Neural cell (in vitro differentiated cells): ENCODE results near the gene TEDC2. TPM values are rescaled to one million over a fixed set of nuclear protein-coding genes. Genes with fewer than 3 reads are reported as not detected.

ENCODE experiments used
- H2AFZ ChIP-seq: fragments of 200-600, 300-800 bp; sonication (generic), shearing (Covaris generic); 2 replicates; pipeline ENCODE4 v1.6.0; 2014; ENCODE audit warnings: low read depth, mild to moderate bottlenecking, antibody characterized with exemption, low read length, moderate library complexity
- H3F3A ChIP-seq: fragments of 200-600 bp; shearing (Covaris generic); 2 replicates; pipeline ENCODE4 v1.6.1; 2016; ENCODE audit warnings: mild to moderate bottlenecking, moderate library complexity, mixed read lengths, antibody characterized with exemption, low read length; ENCODE audit not compliant: insufficient read depth, poor library complexity, severe bottlenecking
- H3K27ac ChIP-seq: fragments of 200-600, 300-800 bp; sonication (generic), shearing (Covaris generic); 2 replicates; pipeline ENCODE4 v1.5.1; 2014; ENCODE audit warnings: mild to moderate bottlenecking, low read length, moderate library complexity
- H3K27me3 ChIP-seq: fragments of 300-800, 200-600 bp; sonication (generic), shearing (Covaris generic); 2 replicates; pipeline ENCODE4 v1.6.0; 2014; ENCODE audit warnings: mild to moderate bottlenecking, low read depth, low read length, moderate library complexity; ENCODE audit not compliant: insufficient read depth
- H3K36me3 ChIP-seq: fragments of 300-800, 200-600 bp; sonication (generic), shearing (Covaris generic); 2 replicates; pipeline ENCODE4 v1.5.1; 2014; ENCODE audit warnings: mild to moderate bottlenecking, antibody characterized with exemption, low read length, moderate library complexity; ENCODE audit not compliant: insufficient read depth
- H3K4me2 ChIP-seq: fragments of 300-800, 200-600 bp; sonication (generic), shearing (Covaris generic); 2 replicates; pipeline ENCODE4 v1.6.0; 2014; ENCODE audit warnings: mild to moderate bottlenecking, low read length
- H3K4me3 ChIP-seq: fragments of 300-800, 200-600 bp; sonication (generic), shearing (Covaris generic); 2 replicates; pipeline ENCODE4 v1.5.1; 2014; ENCODE audit warnings: mild to moderate bottlenecking, low read length, moderate library complexity
- H3K79me2 ChIP-seq: fragments of 200-600 bp; shearing (Covaris generic); replicated peaks from 2 replicates; pipeline ENCODE4 v1.6.0; 2014; ENCODE audit warnings: mild to moderate bottlenecking, low read length, moderate library complexity; ENCODE audit not compliant: insufficient read depth
- H3K9ac ChIP-seq: fragments of 300-800, 200-600 bp; sonication (generic), shearing (Covaris generic); 2 replicates; pipeline ENCODE4 v1.6.1; 2016; ENCODE audit warnings: mild to moderate bottlenecking, low read length, mixed read lengths
- H3K9me2 ChIP-seq: fragments of 200-600 bp; shearing (Covaris generic); 2 replicates; pipeline ENCODE4 v1.6.1; 2016; ENCODE audit warnings: mild to moderate bottlenecking, low read length, mixed read lengths; ENCODE audit not compliant: insufficient read depth
- H3K9me3 ChIP-seq: fragments of 200-600, 300-800 bp; sonication (generic), shearing (Covaris generic); 2 replicates; pipeline ENCODE4 v1.6.1; 2016; ENCODE audit warnings: mild to moderate bottlenecking, mixed run types, low read length, moderate library complexity, mixed read lengths
- H4K20me1 ChIP-seq: fragments of 200-600 bp; shearing (Covaris generic); 2 replicates; pipeline ENCODE4 v1.6.1; 2016; ENCODE audit warnings: mild to moderate bottlenecking, mixed run types; ENCODE audit not compliant: insufficient read depth
- EP300 ChIP-seq: fragments of 450-650 bp; conservative IDR thresholded peaks from 2 replicates; pipeline ENCODE4 v1.6.1; 2014; ENCODE audit warnings: antibody characterized with exemption, mild to moderate bottlenecking, moderate library complexity; ENCODE audit not compliant: poor library complexity, severe bottlenecking
- EZH2 ChIP-seq: fragments of 200-600, 300-800 bp; shearing (Covaris generic), sonication (generic); IDR thresholded peaks from 2 replicates; pipeline ENCODE4 v1.6.1; 2014; ENCODE audit warnings: antibody characterized with exemption, low read length, borderline replicate concordance, mild to moderate bottlenecking; ENCODE audit not compliant: insufficient read depth, poor library complexity, severe bottlenecking
- MXI1 ChIP-seq: fragments of 450-650 bp; conservative IDR thresholded peaks from 2 replicates; pipeline ENCODE4 v1.6.1; 2014; ENCODE audit warnings: antibody characterized with exemption, mild to moderate bottlenecking; ENCODE audit not compliant: poor library complexity, severe bottlenecking
- POLR2AphosphoS5 ChIP-seq: IDR thresholded peaks from 2 replicates; pipeline ENCODE4 v1.6.1; 2012
- RAD21 ChIP-seq: fragments of 450-650 bp; conservative IDR thresholded peaks from 2 replicates; pipeline ENCODE4 v1.6.1; 2014; ENCODE audit warnings: antibody characterized with exemption, mild to moderate bottlenecking, moderate library complexity
- REST ChIP-seq: IDR thresholded peaks from 2 replicates; pipeline ENCODE4 v1.6.1; 2012; ENCODE audit warnings: borderline replicate concordance
- SMC3 ChIP-seq: fragments of 450-650 bp; conservative IDR thresholded peaks from 2 replicates; pipeline ENCODE4 v1.6.1; 2014; ENCODE audit warnings: antibody characterized with exemption, mild to moderate bottlenecking, moderate library complexity; ENCODE audit not compliant: poor library complexity
- TAF1 ChIP-seq: IDR thresholded peaks from 2 replicates; pipeline ENCODE4 v1.6.1; 2012; ENCODE audit warnings: low read depth
- polyA plus RNA-seq: library from polyadenylated mRNA; depleted of rRNA; stranded (reverse); fragments of >200 nt; gene quantifications from 2 replicates; pipeline ENCODE4 v1.2.3, GENCODE V29; 2014
- TF ChIP-seq, protein P1 (sequence below): fragments of 450-650 bp; IDR thresholded peaks from 2 replicates; pipeline ENCODE4 v1.5.1; 2014; ENCODE audit warnings: antibody characterized with exemption, mild to moderate bottlenecking, moderate library complexity; ENCODE audit not compliant: poor library complexity, severe bottlenecking

TEDC2 gene
- polyA plus RNA-seq, 1 donor from 2014 or later, result 31.5 TPM

- Histone ChIP-seq H3K4me3 (peak overlapping the region; percentile 66), H3K79me2 (no peaks in the 10 kb centered on the region), H3K4me2 (peak overlapping the region; percentile 70), H3K27me3 (no peaks in the 10 kb centered on the region), H4K20me1 (no peaks in the 10 kb centered on the region), H3K27ac (no peak overlapping the region), H3F3A (no peaks in the 10 kb centered on the region), H3K9ac (peak overlapping the region; percentile 55), H3K9me2 (no peaks in the 10 kb centered on the region), H3K9me3 (no peaks in the 10 kb centered on the region), H2AFZ (no peak overlapping the region), H3K36me3 (no peaks in the 10 kb centered on the region)
- no peak for TF ChIP-seq TAF1
- TF ChIP-seq, protein P1, sequence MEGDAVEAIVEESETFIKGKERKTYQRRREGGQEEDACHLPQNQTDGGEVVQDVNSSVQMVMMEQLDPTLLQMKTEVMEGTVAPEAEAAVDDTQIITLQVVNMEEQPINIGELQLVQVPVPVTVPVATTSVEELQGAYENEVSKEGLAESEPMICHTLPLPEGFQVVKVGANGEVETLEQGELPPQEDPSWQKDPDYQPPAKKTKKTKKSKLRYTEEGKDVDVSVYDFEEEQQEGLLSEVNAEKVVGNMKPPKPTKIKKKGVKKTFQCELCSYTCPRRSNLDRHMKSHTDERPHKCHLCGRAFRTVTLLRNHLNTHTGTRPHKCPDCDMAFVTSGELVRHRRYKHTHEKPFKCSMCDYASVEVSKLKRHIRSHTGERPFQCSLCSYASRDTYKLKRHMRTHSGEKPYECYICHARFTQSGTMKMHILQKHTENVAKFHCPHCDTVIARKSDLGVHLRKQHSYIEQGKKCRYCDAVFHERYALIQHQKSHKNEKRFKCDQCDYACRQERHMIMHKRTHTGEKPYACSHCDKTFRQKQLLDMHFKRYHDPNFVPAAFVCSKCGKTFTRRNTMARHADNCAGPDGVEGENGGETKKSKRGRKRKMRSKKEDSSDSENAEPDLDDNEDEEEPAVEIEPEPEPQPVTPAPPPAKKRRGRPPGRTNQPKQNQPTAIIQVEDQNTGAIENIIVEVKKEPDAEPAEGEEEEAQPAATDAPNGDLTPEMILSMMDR, result no peak
- TF ChIP-seq SMC3, result no peak
- no peak for TF ChIP-seq EZH2
- TF ChIP-seq RAD21, result no peak
- no peak for TF ChIP-seq EP300
- TF ChIP-seq REST, result no peak
- no peak for TF ChIP-seq POLR2AphosphoS5
- TF ChIP-seq MXI1, result no peak
Observed at GRCh38 chr16:2460391-2460713, 443 bp downstream of the TEDC2 start.

DNA sequence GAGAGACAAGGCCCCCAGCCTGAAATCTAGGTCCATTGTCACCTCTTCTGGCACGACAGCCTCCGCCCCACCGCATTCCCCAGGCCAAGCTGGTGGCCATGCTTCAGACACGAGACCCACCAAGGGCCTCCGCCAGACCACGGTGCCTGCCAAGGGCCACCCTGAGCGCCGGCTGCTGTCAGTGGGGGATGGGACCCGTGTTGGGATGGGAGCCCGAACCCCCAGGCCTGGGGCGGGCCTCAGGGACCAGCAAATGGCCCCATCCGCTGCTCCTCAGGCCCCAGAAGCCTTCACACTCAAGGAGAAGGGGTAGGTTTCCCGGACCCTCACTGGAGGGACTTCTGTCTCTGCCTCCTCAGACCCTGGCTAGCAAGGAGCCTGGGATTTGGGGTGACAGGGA, 1.0 kb downstream of the TEDC2 start:
- no peak overlapping the region for H3K27ac ChIP-seq
- no peak overlapping the region for H2AFZ ChIP-seq
- H3K9ac ChIP-seq, result peak overlapping the region; percentile 55
- no peaks in the 10 kb centered on the region for H4K20me1 ChIP-seq
- H3K4me2 ChIP-seq, result peak overlapping the region; percentile 70
- H3K36me3 ChIP-seq, result no peaks in the 10 kb centered on the region
- H3F3A ChIP-seq, result no peaks in the 10 kb centered on the region
- H3K9me2 ChIP-seq, result no peaks in the 10 kb centered on the region
- no peak for TF ChIP-seq RAD21
- TF ChIP-seq EZH2, result no peak
- no peak for TF ChIP-seq EP300
- no peak for TF ChIP-seq REST
- TF ChIP-seq TAF1, result no peak
- TF ChIP-seq, protein P1, result no peak
- TF ChIP-seq POLR2AphosphoS5, result no peak
- TF ChIP-seq MXI1, result no peak
- no peak for TF ChIP-seq SMC3
- H3K9me3 ChIP-seq, result no peaks in the 10 kb centered on the region
- no peaks in the 10 kb centered on the region for H3K79me2 ChIP-seq
- peak overlapping the region; percentile 66 for H3K4me3 ChIP-seq
- H3K27me3 ChIP-seq, result no peaks in the 10 kb centered on the region
